MM.1S (cell line): Measurements from ENCODE around the gene CCDC69.
A peak's percentile ranks its signal among the peaks of the same experiment; 100 is the strongest.

Experiments
- DNase-seq: peaks from one replicate; pipeline ENCODE4 v3.0.0-alpha.2; 2015
- H2AFZ ChIP-seq: fragments of 300-600 bp; sonication (generic); 2 replicates; pipeline ENCODE4 v1.6.0; 2016; ENCODE audit warnings: antibody characterized with exemption, low read length
- H3F3A ChIP-seq: fragments of 300-600 bp; sonication (generic); 2 replicates; pipeline ENCODE4 v1.6.1; 2016; ENCODE audit warnings: mild to moderate bottlenecking, antibody characterized with exemption, low read length, moderate library complexity, mixed read lengths; ENCODE audit not compliant: insufficient read depth
- H3K27ac ChIP-seq: fragments of 300-600 bp; sonication (generic); 2 replicates; pipeline ENCODE4 v1.5.1; 2016; ENCODE audit warnings: mild to moderate bottlenecking, low read length
- H3K27me3 ChIP-seq: fragments of 300-600 bp; sonication (generic); replicated peaks from 2 replicates; pipeline ENCODE4 v1.6.0; 2016; ENCODE audit warnings: low read length; ENCODE audit not compliant: insufficient read depth
- H3K36me3 ChIP-seq: fragments of 300-600 bp; sonication (generic); replicated peaks from 2 replicates; pipeline ENCODE4 v1.6.1; 2016; ENCODE audit warnings: mild to moderate bottlenecking, low read length, mixed read lengths; ENCODE audit not compliant: insufficient read depth
- H3K4me1 ChIP-seq: fragments of 300-600 bp; sonication (generic); 2 replicates; pipeline ENCODE4 v1.6.1; 2016; ENCODE audit warnings: low read length, mixed read lengths
- H3K4me2 ChIP-seq: fragments of 300-600 bp; sonication (generic); 2 replicates; pipeline ENCODE4 v1.6.0; 2016; ENCODE audit warnings: low read depth, low read length
- H3K4me3 ChIP-seq: fragments of 300-600 bp; sonication (generic); 2 replicates; pipeline ENCODE4 v1.5.1; 2016; ENCODE audit warnings: low read length, mixed read lengths
- H3K79me2 ChIP-seq: fragments of 300-600 bp; sonication (generic); 2 replicates; pipeline ENCODE4 v1.6.1; 2016; ENCODE audit warnings: mixed run types, low read length, mixed read lengths
- H3K9ac ChIP-seq: fragments of 300-600 bp; sonication (generic); 2 replicates; pipeline ENCODE4 v1.6.1; 2016; ENCODE audit warnings: low read length, mixed read lengths
- H3K9me2 ChIP-seq: fragments of 300-600 bp; sonication (generic); replicated peaks from 2 replicates; pipeline ENCODE4 v1.6.1; 2016; ENCODE audit warnings: mild to moderate bottlenecking, low read length, mixed read lengths; ENCODE audit not compliant: insufficient read depth
- H3K9me3 ChIP-seq: fragments of 300-600 bp; sonication (generic); replicated peaks from 2 replicates; pipeline ENCODE4 v1.6.1; 2016; ENCODE audit warnings: mild to moderate bottlenecking, low read length, mixed read lengths; ENCODE audit not compliant: insufficient read depth
- H4K20me1 ChIP-seq: fragments of 300-600 bp; sonication (generic); 2 replicates; pipeline ENCODE4 v1.6.1; 2016; ENCODE audit warnings: mild to moderate bottlenecking, low read length, moderate library complexity, mixed read lengths; ENCODE audit not compliant: insufficient read depth
- CTCF ChIP-seq: fragments of 300-600 bp; sonication (generic); IDR thresholded peaks from 2 replicates; pipeline ENCODE4 v1.5.1; 2016; ENCODE audit warnings: antibody characterized with exemption, low read length, mixed read lengths
- EZH2 ChIP-seq: fragments of 300-600 bp; sonication (generic); optimal IDR thresholded peaks from 2 replicates; pipeline ENCODE3; 2017; ENCODE audit warnings: low read depth, mild to moderate bottlenecking, antibody characterized with exemption, low read length, mixed read lengths
- EZH2phosphoT487 ChIP-seq: fragments of 300-600 bp; sonication (generic); IDR thresholded peaks from 2 replicates; pipeline ENCODE4 v1.6.1; 2018; ENCODE audit warnings: antibody characterized with exemption, low read length

Gene CCDC69

GRCh38 chr5:151253605-151253950, 29.7 kb upstream of the CCDC69 start:
- DNase-seq: no peak
- H3K9ac ChIP-seq: peak overlapping the region; percentile 65; the same call in 1 of the 2 replicates
- H3K79me2 ChIP-seq: peaks cover 54% of the 10 kb centered on the region

DNA sequence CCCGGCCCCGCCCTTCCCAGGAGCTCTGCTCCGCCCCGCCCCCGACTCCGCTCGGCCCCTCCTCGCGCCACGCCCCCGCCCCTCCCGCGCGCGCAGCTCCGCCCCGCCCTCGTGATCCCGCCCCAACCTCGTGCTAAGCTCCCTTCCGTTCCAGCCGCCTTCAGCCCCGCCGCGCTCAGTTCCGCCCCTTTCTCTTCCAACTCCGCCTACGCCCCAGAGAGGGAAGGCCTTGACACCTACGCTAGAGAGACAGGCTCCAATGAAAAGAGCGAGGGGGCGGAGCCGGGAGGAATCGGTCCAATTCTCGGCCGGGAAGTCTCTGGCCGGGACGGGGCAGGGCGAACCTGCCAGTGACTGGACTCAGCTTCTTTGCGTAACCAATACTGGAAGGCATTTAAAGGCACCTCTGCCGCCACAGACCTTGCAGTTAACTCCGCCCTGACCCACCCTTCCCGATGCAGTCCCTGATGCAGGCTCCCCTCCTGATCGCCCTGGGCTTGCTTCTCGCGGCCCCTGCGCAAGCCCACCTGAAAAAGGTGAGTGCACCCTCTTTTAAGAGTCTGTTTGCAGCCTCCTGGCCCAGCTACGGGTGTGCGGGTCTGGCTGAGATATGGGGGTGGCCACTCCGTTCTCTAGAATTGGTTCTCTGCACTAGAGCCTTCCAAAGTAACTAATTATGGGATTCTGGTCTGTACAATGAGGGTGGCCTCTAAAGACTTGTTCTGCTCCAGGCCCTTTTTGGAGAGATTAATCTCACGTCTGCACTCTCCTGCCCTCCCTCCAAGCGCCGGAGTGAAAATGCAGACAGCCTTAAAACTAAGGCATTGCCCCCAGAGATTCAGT, 29.1 kb upstream of the CCDC69 start, which contains the start of gene GM2A:
GM2A (plus strand) TSS at position 424 of the 843 bp plus-strand sequence; CDS start at position 456, 32 bp downstream.
- Histone ChIP-seq H3K79me2 (peaks cover 48% of the 10 kb centered on the region), H3K4me3 (peak within 1 kb of the TSS; percentile 91)
- no peak for TF ChIP-seq EZH2phosphoT487
- TF ChIP-seq EZH2: no peak
- TF ChIP-seq CTCF: no peak

More at GRCh38 chr5:151253605-151253950, 29.7 kb upstream of the CCDC69 start:
- H4K20me1 ChIP-seq: no peaks in the 10 kb centered on the region
- no peaks in the 10 kb centered on the region for H3K27me3 ChIP-seq
- H3K4me3 ChIP-seq: peak overlapping the region; percentile 91
- no peaks in the 10 kb centered on the region for H3K36me3 ChIP-seq
- H3K9me3 ChIP-seq: no peaks in the 10 kb centered on the region
- peak overlapping the region; percentile 92 for H3K4me2 ChIP-seq
- TF ChIP-seq EZH2: no peak
- TF ChIP-seq CTCF: no peak
- no peak for TF ChIP-seq EZH2phosphoT487
- H3K9me2 ChIP-seq: no peaks in the 10 kb centered on the region
- peak overlapping the region; percentile 82 for H2AFZ ChIP-seq
- peaks cover 36% of the 10 kb centered on the region for H3K4me1 ChIP-seq
- peak overlapping the region; percentile 37; the same call in 1 of the 2 replicates for H3K27ac ChIP-seq
- peaks cover 29% of the 10 kb centered on the region for H3F3A ChIP-seq

DNA sequence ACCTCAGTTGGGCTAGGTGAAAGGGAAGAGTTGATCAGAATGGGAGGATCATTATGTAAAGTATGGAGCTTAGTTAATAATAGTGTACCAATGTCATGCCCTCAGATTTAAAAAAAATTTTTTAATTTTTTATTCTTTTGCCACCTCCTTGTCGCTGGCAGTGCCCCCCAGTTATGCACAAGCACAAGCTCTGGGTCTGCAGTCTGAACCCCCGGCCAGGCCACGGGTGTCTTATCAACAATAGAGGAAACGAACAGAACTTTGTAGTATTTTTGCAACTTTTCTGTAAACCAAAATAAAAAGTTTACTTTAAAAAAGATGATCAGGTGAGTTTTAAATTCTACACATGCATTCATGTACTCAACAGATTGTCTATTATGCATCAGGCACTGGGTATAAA, 27.7 kb upstream of the CCDC69 start:
- Histone ChIP-seq H3K9me2 (no peaks in the 10 kb centered on the region), H3K4me1 (peaks cover 34% of the 10 kb centered on the region), H3F3A (peaks cover 29% of the 10 kb centered on the region), H3K36me3 (no peaks in the 10 kb centered on the region), H2AFZ (peak overlapping the region; percentile 72), H3K79me2 (peaks cover 35% of the 10 kb centered on the region), H3K9ac (peak overlapping the region; percentile 54; the same call in 1 of the 2 replicates), H3K4me2 (peak overlapping the region; percentile 91), H3K27ac (peak overlapping the region; percentile 71; the same call in 1 of the 2 replicates), H4K20me1 (no peaks in the 10 kb centered on the region), H3K4me3 (peak overlapping the region; percentile 56), H3K9me3 (no peaks in the 10 kb centered on the region), H3K27me3 (no peaks in the 10 kb centered on the region)
- TF ChIP-seq CTCF (no peak), EZH2phosphoT487 (no peak), EZH2 (no peak)
- DNase-seq: no peak

More for the DNA sequence above, 29.1 kb upstream of the CCDC69 start, which contains the start of gene GM2A:
- peak within 1 kb of the TSS; percentile 65 for H3K9ac ChIP-seq
- H4K20me1 ChIP-seq: no peaks in the 10 kb centered on the region
- H3K27ac ChIP-seq: peak within 1 kb of the TSS; percentile 71; the same call in 1 of the 2 replicates
- DNase-seq: peak; percentile 99
- no peaks in the 10 kb centered on the region for H3K9me3 ChIP-seq
- peak within 1 kb of the TSS; percentile 92 for H3K4me2 ChIP-seq
- H3K4me1 ChIP-seq: peaks cover 36% of the 10 kb centered on the region
- H3K27me3 ChIP-seq: no peaks in the 10 kb centered on the region
- peaks cover 29% of the 10 kb centered on the region for H3F3A ChIP-seq
- H3K36me3 ChIP-seq: no peaks in the 10 kb centered on the region
- H3K9me2 ChIP-seq: no peaks in the 10 kb centered on the region
- H2AFZ ChIP-seq: peak within 1 kb of the TSS; percentile 82
